ENCODE measurements around the gene PROX1. TPM values are rescaled to one million over a fixed set of nuclear protein-coding genes. Genes with fewer than 3 reads are reported as not detected.

PROX1 gene
- total and polyA plus RNA-seq, 9 of the 15 experiments (the other 6 are each of a cell fraction or from before 2014, with no cell fraction given), result 0.14 to 0.22 TPM; not detected in 7

GRCh38 chr1:213997772-213998107, 10.0 kb downstream of the PROX1 start:
- Histone ChIP-seq H2AFZ (ENCODE audit: low read depth, low read length) (no peak overlapping the region), H4K20me1 (replicated peaks; ENCODE audit: control insufficient read depth, insufficient read depth, low read length) (no peaks in the 10 kb centered on the region), H3K9me3 (replicated peaks; ENCODE audit: control insufficient read depth, insufficient read depth, low read depth, low read length) (no peaks in the 10 kb centered on the region), H3K4me1 (replicated peaks in 1 of 2; ENCODE audit: control insufficient read depth in 2 of 2, insufficient read depth in 2 of 2, low read length in 2 of 2) (peaks cover 4 to 5% of the 10 kb centered on the region in 2 experiments; a peak in 3 of 5 replicates), H3K9ac (ENCODE audit: insufficient read depth in 1 of 2, low read depth in 2 of 2, low read length in 2 of 2) (no peak overlapping the region), H3K27me3 (ENCODE audit: control insufficient read depth in 2 of 2, insufficient read depth in 2 of 2, low read length in 2 of 2) (peaks cover 14 to 19% of the 10 kb centered on the region in 2 experiments), H3K4me2 (ENCODE audit: insufficient read depth, low read length) (no peak overlapping the region), H3K4me3 (no peak overlapping the region), H3K79me2 (ENCODE audit: control insufficient read depth, insufficient read depth, low read length) (no peaks in the 10 kb centered on the region), H3K9me1 (ENCODE audit: control insufficient read depth, insufficient read depth, low read length) (no peaks in the 10 kb centered on the region), H3K27ac (ENCODE audit: extremely low read depth, low read depth, low read length) (no peak overlapping the region), H3K36me3 (ENCODE audit: control insufficient read depth, insufficient read depth, low read length) (no peaks in the 10 kb centered on the region)
- in situ Hi-C loops (cut with MboI) (no loop called here), intact Hi-C loops (cut with micrococcal nuclease) (no loop called here)
- CTCF ChIA-PET (ENCODE audit: low intra/inter-chr PET ratio), result no interaction called here
- TF ChIP-seq CREB3L1 (IDR thresholded peaks at IDR 0.05; ENCODE audit: borderline replicate concordance, low read depth), result no peak
- TF ChIP-seq TFAP4 (CRISPR knock-in tag; IDR thresholded peaks at IDR 0.05; ENCODE audit: borderline replicate concordance), result no peak
- no peak for TF ChIP-seq MXI1 (IDR thresholded peaks at IDR 0.05; ENCODE audit: low read depth, low read length)
- TF ChIP-seq, protein P1, sequence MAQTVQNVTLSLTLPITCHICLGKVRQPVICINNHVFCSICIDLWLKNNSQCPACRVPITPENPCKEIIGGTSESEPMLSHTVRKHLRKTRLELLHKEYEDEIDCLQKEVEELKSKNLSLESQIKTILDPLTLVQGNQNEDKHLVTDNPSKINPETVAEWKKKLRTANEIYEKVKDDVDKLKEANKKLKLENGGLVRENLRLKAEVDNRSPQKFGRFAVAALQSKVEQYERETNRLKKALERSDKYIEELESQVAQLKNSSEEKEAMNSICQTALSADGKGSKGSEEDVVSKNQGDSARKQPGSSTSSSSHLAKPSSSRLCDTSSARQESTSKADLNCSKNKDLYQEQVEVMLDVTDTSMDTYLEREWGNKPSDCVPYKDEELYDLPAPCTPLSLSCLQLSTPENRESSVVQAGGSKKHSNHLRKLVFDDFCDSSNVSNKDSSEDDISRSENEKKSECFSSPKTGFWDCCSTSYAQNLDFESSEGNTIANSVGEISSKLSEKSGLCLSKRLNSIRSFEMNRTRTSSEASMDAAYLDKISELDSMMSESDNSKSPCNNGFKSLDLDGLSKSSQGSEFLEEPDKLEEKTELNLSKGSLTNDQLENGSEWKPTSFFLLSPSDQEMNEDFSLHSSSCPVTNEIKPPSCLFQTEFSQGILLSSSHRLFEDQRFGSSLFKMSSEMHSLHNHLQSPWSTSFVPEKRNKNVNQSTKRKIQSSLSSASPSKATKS (CRISPR knock-in tag; IDR thresholded peaks at IDR 0.05), result no peak
- TF ChIP-seq CREB3 (tag; conservative IDR thresholded peaks at IDR 0.05; ENCODE audit: low read depth), result no peak
- TF ChIP-seq ZNF124 (CRISPR knock-in tag; IDR thresholded peaks at IDR 0.05), result no peak
- TF ChIP-seq MYNN (IDR thresholded peaks at IDR 0.05), result no peak
- TF ChIP-seq MYNN (CRISPR knock-in tag; IDR thresholded peaks at IDR 0.05), result no peak
- no peak for TF ChIP-seq CAMTA2 (CRISPR knock-in tag; conservative IDR thresholded peaks at IDR 0.05)
- FAIRE-seq (no peak), ATAC-seq (no peak; the same call in 1 of the 3 replicates), DNase-seq (ENCODE audit: extremely low read depth in 1 of 4, low spot score in 3 of 4) (no peak)
- 3% methylated on average over 12 of the region's 13 CpGs for WGBS (ENCODE audit: insufficient coverage, low coverage, missing lambda C conversion rate)
- POLR2A ChIA-PET, result no interaction called here
- no TSS peak for BruUV-seq (replicated peaks)

Data from K562 (cell line).